K562 (cell line): ENCODE measurements around the gene MYO16.

ENCODE experiments used
- CEBPB ChIP-seq: fragments of 450-650 bp; IDR thresholded peaks from 2 replicates; pipeline ENCODE4 v1.6.1; 2016; ENCODE audit warnings: missing genetic modification characterization, missing compliant biosample characterization
- EHMT2 ChIP-seq: fragments of 450-650 bp; IDR thresholded peaks from 2 replicates; pipeline ENCODE4 v1.6.1; 2018; ENCODE audit warnings: antibody characterized with exemption
- NBN ChIP-seq: fragments of 450-650 bp; IDR thresholded peaks from 2 replicates; pipeline ENCODE4 v1.6.1; 2016; ENCODE audit warnings: low read depth, mild to moderate bottlenecking
- POLR2A ChIP-seq: fragments of 450-650 bp; conservative IDR thresholded peaks from 2 replicates; pipeline ENCODE4 v1.6.1; 2016
- RCOR1 ChIP-seq, 2 experiments: IDR thresholded peaks; 2 replicates each; pipeline ENCODE4 v1.6.1; 2012; ENCODE audit warnings: low read depth in 2 of 2, low read length in 2 of 2, borderline replicate concordance in 1 of 2, improper control_type of control experiment in 1 of 2
- TCF7L2 ChIP-seq: fragments of 150-350 bp; IDR thresholded peaks from 2 replicates; pipeline ENCODE4 v1.6.1; 2016; ENCODE audit warnings: low read depth, mild to moderate bottlenecking, low read length, moderate library complexity
- ZKSCAN8 ChIP-seq: fragments of 200-800 bp; sonication (Bioruptor generic); IDR thresholded peaks from 2 replicates; pipeline ENCODE4 v1.6.1; 2016; ENCODE audit warnings: missing genetic modification characterization, missing compliant biosample characterization
- ZNF354B ChIP-seq: fragments of 250-450 bp; sonication (Bioruptor Pico); IDR thresholded peaks from 2 replicates; pipeline ENCODE4 v1.4.0; 2020
- TF ChIP-seq, protein P1 (sequence below): sonication (generic); formaldehyde crosslinking; IDR thresholded peaks from 2 replicates; pipeline ENCODE4 v1.8.0; 2022; ENCODE audit warnings: mild to moderate bottlenecking, missing genetic modification reagents
- TF ChIP-seq, protein P2 (sequence below), 3 experiments: IDR thresholded peaks in 2 of 3; conservative IDR thresholded peaks in 1 of 3; 2 replicates each; pipeline ENCODE4 v1.5.1; 2011 to 2012; ENCODE audit warnings: low read length in 3 of 3, mild to moderate bottlenecking in 3 of 3, control low read depth in 2 of 3, improper control_type of control experiment in 1 of 3, inconsistent platforms in 1 of 3, low read depth in 1 of 3, mixed read lengths in 1 of 3, moderate library complexity in 1 of 3; ENCODE audit not compliant: insufficient read depth in 2 of 3

DNA sequence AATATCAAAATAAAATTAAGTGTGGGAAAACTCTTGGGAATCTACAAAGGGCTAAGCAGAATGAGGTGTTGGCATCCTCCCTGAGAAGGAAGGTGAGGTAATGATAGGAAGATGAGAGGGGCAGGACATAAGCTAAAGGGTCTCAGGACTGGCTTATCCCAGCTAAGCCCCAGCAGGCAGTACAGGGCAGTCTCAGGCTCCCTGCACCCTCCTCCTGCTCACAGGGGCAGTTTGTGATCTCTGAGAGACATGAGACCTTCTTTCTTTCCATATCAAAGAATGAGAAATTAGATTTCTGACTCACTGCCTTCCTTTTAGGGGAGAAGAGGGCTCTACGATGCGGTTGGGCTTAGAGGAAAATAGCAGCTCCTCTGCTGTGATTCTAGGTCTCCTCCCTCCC, 586.0 kb downstream of the MYO16 start:
- TF ChIP-seq RCOR1 (IDR thresholded peaks at IDR 0.05; ENCODE audit: borderline replicate concordance in 1 of 2, low read depth in 2 of 2, low read length in 2 of 2): no peak
- TF ChIP-seq, protein P1, sequence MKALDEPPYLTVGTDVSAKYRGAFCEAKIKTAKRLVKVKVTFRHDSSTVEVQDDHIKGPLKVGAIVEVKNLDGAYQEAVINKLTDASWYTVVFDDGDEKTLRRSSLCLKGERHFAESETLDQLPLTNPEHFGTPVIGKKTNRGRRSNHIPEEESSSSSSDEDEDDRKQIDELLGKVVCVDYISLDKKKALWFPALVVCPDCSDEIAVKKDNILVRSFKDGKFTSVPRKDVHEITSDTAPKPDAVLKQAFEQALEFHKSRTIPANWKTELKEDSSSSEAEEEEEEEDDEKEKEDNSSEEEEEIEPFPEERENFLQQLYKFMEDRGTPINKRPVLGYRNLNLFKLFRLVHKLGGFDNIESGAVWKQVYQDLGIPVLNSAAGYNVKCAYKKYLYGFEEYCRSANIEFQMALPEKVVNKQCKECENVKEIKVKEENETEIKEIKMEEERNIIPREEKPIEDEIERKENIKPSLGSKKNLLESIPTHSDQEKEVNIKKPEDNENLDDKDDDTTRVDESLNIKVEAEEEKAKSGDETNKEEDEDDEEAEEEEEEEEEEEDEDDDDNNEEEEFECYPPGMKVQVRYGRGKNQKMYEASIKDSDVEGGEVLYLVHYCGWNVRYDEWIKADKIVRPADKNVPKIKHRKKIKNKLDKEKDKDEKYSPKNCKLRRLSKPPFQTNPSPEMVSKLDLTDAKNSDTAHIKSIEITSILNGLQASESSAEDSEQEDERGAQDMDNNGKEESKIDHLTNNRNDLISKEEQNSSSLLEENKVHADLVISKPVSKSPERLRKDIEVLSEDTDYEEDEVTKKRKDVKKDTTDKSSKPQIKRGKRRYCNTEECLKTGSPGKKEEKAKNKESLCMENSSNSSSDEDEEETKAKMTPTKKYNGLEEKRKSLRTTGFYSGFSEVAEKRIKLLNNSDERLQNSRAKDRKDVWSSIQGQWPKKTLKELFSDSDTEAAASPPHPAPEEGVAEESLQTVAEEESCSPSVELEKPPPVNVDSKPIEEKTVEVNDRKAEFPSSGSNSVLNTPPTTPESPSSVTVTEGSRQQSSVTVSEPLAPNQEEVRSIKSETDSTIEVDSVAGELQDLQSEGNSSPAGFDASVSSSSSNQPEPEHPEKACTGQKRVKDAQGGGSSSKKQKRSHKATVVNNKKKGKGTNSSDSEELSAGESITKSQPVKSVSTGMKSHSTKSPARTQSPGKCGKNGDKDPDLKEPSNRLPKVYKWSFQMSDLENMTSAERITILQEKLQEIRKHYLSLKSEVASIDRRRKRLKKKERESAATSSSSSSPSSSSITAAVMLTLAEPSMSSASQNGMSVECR (CRISPR knock-in tag): no peak
- TF ChIP-seq, protein P2, sequence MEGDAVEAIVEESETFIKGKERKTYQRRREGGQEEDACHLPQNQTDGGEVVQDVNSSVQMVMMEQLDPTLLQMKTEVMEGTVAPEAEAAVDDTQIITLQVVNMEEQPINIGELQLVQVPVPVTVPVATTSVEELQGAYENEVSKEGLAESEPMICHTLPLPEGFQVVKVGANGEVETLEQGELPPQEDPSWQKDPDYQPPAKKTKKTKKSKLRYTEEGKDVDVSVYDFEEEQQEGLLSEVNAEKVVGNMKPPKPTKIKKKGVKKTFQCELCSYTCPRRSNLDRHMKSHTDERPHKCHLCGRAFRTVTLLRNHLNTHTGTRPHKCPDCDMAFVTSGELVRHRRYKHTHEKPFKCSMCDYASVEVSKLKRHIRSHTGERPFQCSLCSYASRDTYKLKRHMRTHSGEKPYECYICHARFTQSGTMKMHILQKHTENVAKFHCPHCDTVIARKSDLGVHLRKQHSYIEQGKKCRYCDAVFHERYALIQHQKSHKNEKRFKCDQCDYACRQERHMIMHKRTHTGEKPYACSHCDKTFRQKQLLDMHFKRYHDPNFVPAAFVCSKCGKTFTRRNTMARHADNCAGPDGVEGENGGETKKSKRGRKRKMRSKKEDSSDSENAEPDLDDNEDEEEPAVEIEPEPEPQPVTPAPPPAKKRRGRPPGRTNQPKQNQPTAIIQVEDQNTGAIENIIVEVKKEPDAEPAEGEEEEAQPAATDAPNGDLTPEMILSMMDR (IDR thresholded peaks at IDR 0.05 in 2 of 3, conservative IDR thresholded peaks at IDR 0.05 in 1 of 3; ENCODE audit: insufficient read depth in 2 of 3, low read depth in 1 of 3, low read length in 3 of 3): no peak
- no peak for TF ChIP-seq NBN
- TF ChIP-seq ZNF354B: no peak
- TF ChIP-seq POLR2A: no peak
- no peak for TF ChIP-seq ZKSCAN8 (CRISPR knock-in tag)
- TF ChIP-seq EHMT2: no peak
- no peak for TF ChIP-seq CEBPB (tag)
- TF ChIP-seq TCF7L2: no peak
